Coronary artery (tissue), 2 donors: ENCODE results near the gene SH3PXD2B.
"Not testable (repeated sequence)": the region's sequence is repeated elsewhere in the genome, so short reads cannot be mapped to it uniquely, and the experiment has no call there.

Source experiments
- DNase-seq: peaks from one replicate; pipeline ENCODE4 v3.0.0-alpha.2; 2017; ENCODE audit warnings: low spot score
- H3K27ac ChIP-seq, 2 donors: fragments of 200-600 bp; sonication (generic); one replicate each; pipeline ENCODE4 v1.5.1; 2016 to 2019
- H3K4me3 ChIP-seq: fragments of 200-600 bp; sonication (generic); 2 replicates; pipeline ENCODE4 v1.5.1; 2016; ENCODE audit warnings: mild to moderate bottlenecking, moderate library complexity
- TF ChIP-seq, protein P1 (sequence below): fragments of 200-600 bp; sonication (generic); IDR thresholded peaks from one replicate; pipeline ENCODE4 v1.5.1; 2019; ENCODE audit warnings: antibody characterized with exemption

Gene SH3PXD2B

GRCh38 chr5:172399826-172400225 is 54.5 kb downstream of the SH3PXD2B start:
- TF ChIP-seq, protein P1, sequence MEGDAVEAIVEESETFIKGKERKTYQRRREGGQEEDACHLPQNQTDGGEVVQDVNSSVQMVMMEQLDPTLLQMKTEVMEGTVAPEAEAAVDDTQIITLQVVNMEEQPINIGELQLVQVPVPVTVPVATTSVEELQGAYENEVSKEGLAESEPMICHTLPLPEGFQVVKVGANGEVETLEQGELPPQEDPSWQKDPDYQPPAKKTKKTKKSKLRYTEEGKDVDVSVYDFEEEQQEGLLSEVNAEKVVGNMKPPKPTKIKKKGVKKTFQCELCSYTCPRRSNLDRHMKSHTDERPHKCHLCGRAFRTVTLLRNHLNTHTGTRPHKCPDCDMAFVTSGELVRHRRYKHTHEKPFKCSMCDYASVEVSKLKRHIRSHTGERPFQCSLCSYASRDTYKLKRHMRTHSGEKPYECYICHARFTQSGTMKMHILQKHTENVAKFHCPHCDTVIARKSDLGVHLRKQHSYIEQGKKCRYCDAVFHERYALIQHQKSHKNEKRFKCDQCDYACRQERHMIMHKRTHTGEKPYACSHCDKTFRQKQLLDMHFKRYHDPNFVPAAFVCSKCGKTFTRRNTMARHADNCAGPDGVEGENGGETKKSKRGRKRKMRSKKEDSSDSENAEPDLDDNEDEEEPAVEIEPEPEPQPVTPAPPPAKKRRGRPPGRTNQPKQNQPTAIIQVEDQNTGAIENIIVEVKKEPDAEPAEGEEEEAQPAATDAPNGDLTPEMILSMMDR, result no peak
- no peak overlapping the region for H3K27ac ChIP-seq
- no peak for DNase-seq

GRCh38 chr5:172399336-172399735 is 55.0 kb downstream of the SH3PXD2B start:
- no peak for DNase-seq
- H3K27ac ChIP-seq, result no peak overlapping the region
- H3K4me3 ChIP-seq, result no peak overlapping the region
- TF ChIP-seq, protein P1, result no peak

More at GRCh38 chr5:172399826-172400225, 54.5 kb downstream of the SH3PXD2B start:
- no peak overlapping the region for H3K4me3 ChIP-seq

GRCh38 chr5:172398645-172399044 is 55.7 kb downstream of the SH3PXD2B start:
- H3K4me3 ChIP-seq, DNase-seq, H3K27ac ChIP-seq: not testable (repeated sequence)

DNA sequence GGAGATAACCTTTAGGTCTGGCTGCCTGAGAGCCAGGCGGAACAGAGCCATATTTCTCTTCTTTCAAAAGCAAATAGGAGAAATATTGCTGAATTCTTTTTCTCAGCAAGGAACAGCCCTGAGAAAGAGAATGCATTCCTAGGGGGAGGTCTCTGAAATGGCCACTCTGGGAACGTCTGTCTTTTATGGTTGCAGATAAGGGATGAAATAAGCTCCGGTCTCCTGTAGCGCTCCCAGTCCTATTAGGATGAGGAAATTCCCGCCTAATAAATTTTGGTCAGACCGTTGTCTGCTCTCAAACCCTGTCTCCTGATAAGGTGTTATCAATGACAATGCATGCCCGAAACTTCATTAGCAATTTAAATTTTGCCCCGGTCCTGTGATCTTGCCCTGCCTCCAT is 57.3 kb downstream of the SH3PXD2B start:
- not testable (repeated sequence) for DNase-seq, H3K27ac ChIP-seq, H3K4me3 ChIP-seq

DNA sequence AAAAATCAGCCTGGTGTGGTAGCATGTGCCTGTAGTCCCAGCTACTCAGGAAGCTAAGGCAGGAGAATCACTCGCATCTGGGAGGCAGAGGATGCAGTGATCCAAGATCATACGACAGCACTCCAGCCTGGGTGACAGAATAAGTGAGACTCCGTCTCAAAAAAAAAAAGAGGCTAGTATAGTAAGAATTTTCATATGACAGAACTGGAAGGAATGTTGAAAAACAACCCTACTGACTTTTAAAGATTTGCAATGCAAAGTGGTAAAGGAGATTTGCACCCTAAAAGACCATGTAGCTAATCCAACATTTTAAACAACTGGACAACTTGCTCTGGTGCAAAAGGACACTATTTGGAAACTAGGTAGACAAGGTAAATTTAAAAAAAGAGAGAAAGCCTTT is 58.1 kb downstream of the SH3PXD2B start:
- TF ChIP-seq, protein P1, result no peak
- Histone ChIP-seq H3K4me3 (no peak overlapping the region), H3K27ac (no peak overlapping the region)
- DNase-seq, result no peak

DNA sequence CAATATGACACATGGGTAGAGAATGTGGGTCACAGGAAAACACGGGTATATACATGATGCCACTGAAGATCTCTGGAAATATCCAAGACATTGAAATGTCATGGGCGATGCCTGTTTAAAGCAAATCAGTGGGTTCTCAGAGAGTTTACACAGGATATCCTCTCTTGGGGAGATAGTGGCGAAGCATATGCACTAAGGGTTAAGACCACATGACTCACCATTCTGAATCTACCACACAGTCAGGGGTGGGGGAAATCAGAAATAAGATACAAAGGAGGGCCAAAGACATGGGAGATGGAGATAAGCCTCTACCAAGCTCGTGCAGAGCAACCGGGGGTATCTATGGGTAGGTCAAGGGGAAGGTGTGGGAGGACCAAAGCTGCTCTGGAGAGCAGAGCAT is 58.8 kb downstream of the SH3PXD2B start:
- no peak overlapping the region for H3K27ac ChIP-seq
- TF ChIP-seq, protein P1, result no peak
- no peak for DNase-seq
- no peak overlapping the region for H3K4me3 ChIP-seq

DNA sequence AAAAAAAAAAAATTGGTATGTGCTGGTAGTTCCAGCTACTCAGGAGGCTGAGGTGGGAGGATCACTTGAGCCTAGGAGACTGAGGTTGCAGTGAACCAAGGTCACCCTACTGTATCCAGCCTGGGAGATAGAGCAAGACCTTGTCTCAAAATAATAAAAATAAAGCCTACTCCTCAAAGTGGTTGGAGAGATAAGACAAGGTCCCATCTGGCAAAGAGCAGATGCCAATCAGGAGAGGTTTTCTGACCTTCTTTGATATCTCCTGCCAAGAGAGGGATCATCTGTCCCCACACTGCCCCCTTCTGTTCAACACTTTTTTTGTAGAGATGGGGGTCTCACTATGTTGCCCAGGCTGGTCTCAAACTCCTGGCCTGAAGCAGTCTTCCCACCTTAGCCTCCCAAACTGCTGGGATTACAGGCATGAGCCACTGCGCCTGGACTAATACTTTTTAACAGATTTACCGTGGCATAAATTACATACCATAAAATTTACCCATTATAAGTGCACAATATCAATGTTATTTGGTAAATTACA is 64.7 kb downstream of the SH3PXD2B start:
- Histone ChIP-seq H3K27ac (no peak overlapping the region), H3K4me3 (no peak overlapping the region)
- no peak for DNase-seq
- TF ChIP-seq, protein P1, result no peak

DNA sequence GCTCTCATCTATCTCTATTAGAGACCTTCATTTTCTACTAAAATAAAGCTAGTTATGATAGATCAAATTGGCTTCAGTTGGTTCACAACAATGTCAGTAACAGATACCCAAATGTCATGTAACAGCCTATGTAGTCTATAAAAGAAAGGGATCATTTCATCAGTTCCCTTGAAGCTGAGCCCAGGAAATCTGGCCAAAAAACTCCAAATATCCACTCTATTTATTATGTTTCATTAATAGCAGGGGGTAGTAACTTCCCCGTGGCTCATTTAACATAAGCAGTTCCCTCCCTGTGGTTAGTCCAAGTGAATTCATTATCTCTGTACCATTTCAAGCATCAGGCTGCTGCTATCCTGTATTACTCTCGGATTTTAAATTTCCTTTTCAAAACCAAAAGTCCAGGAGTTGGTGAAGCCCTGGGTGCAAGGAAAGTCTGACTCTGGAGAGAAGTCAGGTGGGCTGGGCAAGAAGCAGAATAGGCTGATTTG is 66.0 kb downstream of the SH3PXD2B start:
- Histone ChIP-seq H3K4me3 (no peak overlapping the region), H3K27ac (no peak overlapping the region)
- TF ChIP-seq, protein P1, result no peak
- DNase-seq, result no peak
